GM18870 (cell line): ENCODE measurements around the gene ISLR2.
A peak's percentile ranks its signal among the peaks of the same experiment; 100 is the strongest.
"Not testable (repeated sequence)": the region's sequence is repeated elsewhere in the genome, so short reads cannot be mapped to it uniquely, and the experiment has no call there.

Source experiments
- ATAC-seq: cut with Tn5 transposase; IDR thresholded peaks from one replicate; pipeline ENCODE4 v1.9.1; 2021; ENCODE audit warnings: moderate library complexity; ENCODE audit not compliant: unreplicated experiment

The ISLR2 gene

GRCh38 chr15:74130155-74130848 lies at the start of gene ISLR2:
Gene ISLR2 (plus strand): TSS chr15:74130586. CDS start chr15:74132755, 2,169 bp downstream.
- ATAC-seq, result no peak

GRCh38 chr15:74082450-74082849 lies 47.9 kb upstream of the ISLR2 start, which contains the start of gene GOLGA6A:
Gene GOLGA6A (minus strand): TSS chr15:74082550. CDS start chr15:74082509, 41 bp downstream.
- not testable (repeated sequence) for ATAC-seq

- ATAC-seq, result not testable (repeated sequence)
Observed at GRCh38 chr15:74094567-74094966, 35.8 kb upstream of the ISLR2 start.

- ATAC-seq, result not testable (repeated sequence)
Observed at GRCh38 chr15:74095610-74096009, 34.8 kb upstream of the ISLR2 start.

- not testable (repeated sequence) for ATAC-seq
Observed at GRCh38 chr15:74096753-74097474, 33.5 kb upstream of the ISLR2 start.

GRCh38 chr15:74099963-74100733 lies 30.2 kb upstream of the ISLR2 start:
- peak; percentile 57 for ATAC-seq

GRCh38 chr15:74108111-74108510 lies 22.3 kb upstream of the ISLR2 start:
- no peak for ATAC-seq

GRCh38 chr15:74108611-74109010 lies 21.8 kb upstream of the ISLR2 start:
- ATAC-seq, result not testable (repeated sequence)

- no peak for ATAC-seq
Observed at GRCh38 chr15:74109713-74110112, 20.7 kb upstream of the ISLR2 start.

GRCh38 chr15:74120426-74120825 lies 10.0 kb upstream of the ISLR2 start:
- ATAC-seq, result no peak

- ATAC-seq, result no peak
Observed at GRCh38 chr15:74121039-74121438, 9.3 kb upstream of the ISLR2 start.

GRCh38 chr15:74121858-74122257 lies 8.5 kb upstream of the ISLR2 start:
- no peak for ATAC-seq

- no peak for ATAC-seq
Observed at GRCh38 chr15:74122403-74123130, 7.8 kb upstream of the ISLR2 start.

- no peak for ATAC-seq
Observed at GRCh38 chr15:74123131-74123429, 7.3 kb upstream of the ISLR2 start.

GRCh38 chr15:74123658-74124057 lies 6.7 kb upstream of the ISLR2 start:
- no peak for ATAC-seq

- no peak for ATAC-seq
Observed at GRCh38 chr15:74124196-74124595, 6.2 kb upstream of the ISLR2 start.

GRCh38 chr15:74124759-74125158 lies 5.6 kb upstream of the ISLR2 start:
- no peak for ATAC-seq

- ATAC-seq, result no peak
Observed at GRCh38 chr15:74127255-74127953, 3.0 kb upstream of the ISLR2 start.

- ATAC-seq, result no peak
Observed at GRCh38 chr15:74127954-74128784, 2.2 kb upstream of the ISLR2 start.
